ENCODE results near the gene AKAP8L. TPM values are rescaled to one million over a fixed set of nuclear protein-coding genes. Genes with fewer than 3 reads are reported as not detected.

AKAP8L gene
- total RNA-seq, 1 experiment from 2014 or later: 123 TPM

DNA sequence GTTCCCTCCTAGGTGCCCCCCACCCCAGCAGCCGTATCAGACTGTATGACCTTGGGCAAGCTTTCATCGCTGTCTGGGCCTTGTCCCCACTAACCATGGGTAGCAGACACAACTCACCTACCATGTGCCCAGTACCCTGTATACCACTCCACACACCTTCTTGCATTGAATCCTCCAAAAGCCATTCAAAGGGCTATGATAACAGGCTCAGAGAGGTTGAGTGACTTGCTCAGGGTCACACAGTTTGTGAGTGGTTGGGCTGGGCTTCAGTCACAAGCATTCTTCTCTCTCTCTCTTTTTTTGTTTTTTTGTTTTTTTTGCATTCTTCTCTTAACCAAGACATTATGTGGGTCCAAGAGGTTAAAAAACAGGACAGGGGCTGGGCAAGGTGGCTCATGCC, 42.9 kb upstream of the AKAP8L start:
- no peak overlapping the region for H2BK12ac ChIP-seq (ENCODE audit: insufficient read length, low read depth, low read length)
- TF ChIP-seq, protein P1, sequence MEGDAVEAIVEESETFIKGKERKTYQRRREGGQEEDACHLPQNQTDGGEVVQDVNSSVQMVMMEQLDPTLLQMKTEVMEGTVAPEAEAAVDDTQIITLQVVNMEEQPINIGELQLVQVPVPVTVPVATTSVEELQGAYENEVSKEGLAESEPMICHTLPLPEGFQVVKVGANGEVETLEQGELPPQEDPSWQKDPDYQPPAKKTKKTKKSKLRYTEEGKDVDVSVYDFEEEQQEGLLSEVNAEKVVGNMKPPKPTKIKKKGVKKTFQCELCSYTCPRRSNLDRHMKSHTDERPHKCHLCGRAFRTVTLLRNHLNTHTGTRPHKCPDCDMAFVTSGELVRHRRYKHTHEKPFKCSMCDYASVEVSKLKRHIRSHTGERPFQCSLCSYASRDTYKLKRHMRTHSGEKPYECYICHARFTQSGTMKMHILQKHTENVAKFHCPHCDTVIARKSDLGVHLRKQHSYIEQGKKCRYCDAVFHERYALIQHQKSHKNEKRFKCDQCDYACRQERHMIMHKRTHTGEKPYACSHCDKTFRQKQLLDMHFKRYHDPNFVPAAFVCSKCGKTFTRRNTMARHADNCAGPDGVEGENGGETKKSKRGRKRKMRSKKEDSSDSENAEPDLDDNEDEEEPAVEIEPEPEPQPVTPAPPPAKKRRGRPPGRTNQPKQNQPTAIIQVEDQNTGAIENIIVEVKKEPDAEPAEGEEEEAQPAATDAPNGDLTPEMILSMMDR (conservative IDR thresholded peaks at IDR 0.05): no peak
- no CpG with 5 or more reads among the region's 2 CpGs for WGBS (ENCODE audit: extremely low coverage, insufficient read length, low lambda C conversion rate)
- Mint-ChIP-seq H3K4me3 (no peak overlapping the region), H3K27me3 (ENCODE audit: low read depth) (peaks cover 57% of the 10 kb centered on the region), H3K9me3 (peaks cover 0 to 2% of the 10 kb centered on the region in 2 experiments; a peak in 4 of 5 replicates), H3K36me3 (ENCODE audit: insufficient read depth in 1 of 3, low read depth in 3 of 3) (no peaks in the 10 kb centered on the region), H3K27ac (0 out of 7 replicates have a peak overlapping the region, but pooled peaks of 1 of the 3 experiments have one; percentile 52), H3K4me1 (peaks cover 4 to 6% of the 10 kb centered on the region in 2 experiments; a peak in 1 of 4 replicates)
- no peak overlapping the region for H2BK15ac ChIP-seq (ENCODE audit: low read depth, low read length)
- no peak overlapping the region for H3T11ph ChIP-seq (ENCODE audit: low read length)
- no peak overlapping the region for H3K56ac ChIP-seq (ENCODE audit: insufficient read length, low read depth, low read length)
- no peak overlapping the region for H2BK5ac ChIP-seq (ENCODE audit: insufficient read length, low read length)
- H3K14ac ChIP-seq (ENCODE audit: insufficient read depth, low read length): no peak overlapping the region
- H2BK120ac ChIP-seq (ENCODE audit: low read depth, low read length, poor library complexity, severe bottlenecking): no peak overlapping the region
- H3K4ac ChIP-seq (ENCODE audit: low read depth, low read length): no peak overlapping the region
- no peak overlapping the region for H4K8ac ChIP-seq (replicated peaks; ENCODE audit: insufficient read length, low read depth, low read length)
- no peaks in the 10 kb centered on the region for H3K9me3 ChIP-seq (ENCODE audit: control insufficient read depth, low read depth, low read length)
- H3K79me1 ChIP-seq (ENCODE audit: insufficient read depth, low read depth, low read length, poor library complexity, severe bottlenecking): no peaks in the 10 kb centered on the region
- H3K23ac ChIP-seq (ENCODE audit: insufficient read length, low read depth, low read length): no peak overlapping the region
- H3K18ac ChIP-seq (ENCODE audit: insufficient read length, low read depth, low read length): no peak overlapping the region
- no peak overlapping the region for H4K91ac ChIP-seq (ENCODE audit: insufficient read length, low read depth, low read length)
- H2AK5ac ChIP-seq (ENCODE audit: insufficient read length, low read length): no peak overlapping the region
- H4K20me1 ChIP-seq (ENCODE audit: control insufficient read depth, insufficient read depth, insufficient read length): no peaks in the 10 kb centered on the region
- peaks cover 12% of the 10 kb centered on the region; the same call in 1 of the 2 replicates for H3K27me3 ChIP-seq (ENCODE audit: insufficient read depth, low read length)
- DNase-seq: no peak
- H3K79me2 ChIP-seq (ENCODE audit: insufficient read depth, low read length): no peaks in the 10 kb centered on the region
- peaks cover 8% of the 10 kb centered on the region for H3K23me2 ChIP-seq (ENCODE audit: insufficient read length, low read depth, low read length, poor library complexity, severe bottlenecking)
- H3K4me1 ChIP-seq (ENCODE audit: insufficient read depth, low read length): no peaks in the 10 kb centered on the region; the same call in 1 of the 2 replicates
- no peak overlapping the region for H2AFZ ChIP-seq (ENCODE audit: low read length)
- H3K9ac ChIP-seq (ENCODE audit: extremely low read depth, insufficient read length, low read length): no peak overlapping the region
- no peak overlapping the region for H2BK20ac ChIP-seq (ENCODE audit: low read depth, low read length, poor library complexity, severe bottlenecking)
- H4K5ac ChIP-seq (ENCODE audit: insufficient read length, low read depth, low read length): no peak overlapping the region
- no peak overlapping the region for H3K27ac ChIP-seq (ENCODE audit: insufficient read length, low read depth, low read length)
- no peak overlapping the region for H3K4me2 ChIP-seq (ENCODE audit: insufficient read depth, insufficient read length, low read length)
